IMR-90 (cell line): Measurements from ENCODE around the gene RTN1. TPM values are rescaled to one million over a fixed set of nuclear protein-coding genes. Genes with fewer than 3 reads are reported as not detected.

ENCODE experiments used
- ATAC-seq: fragments of 200-7000 bp; cut with Tn5 transposase; 2 replicates; pipeline ENCODE4 v1.9.1; 2020; ENCODE audit warnings: low read depth, mild to moderate bottlenecking, moderate library complexity
- BruUV-seq: library from RNA; stranded (reverse); fragments of 400-500 nt; replicated peaks from 2 replicates; lab custom pipeline; 2021; lab: Mats Ljungman, UMichigan
- CTCF ChIA-PET: fragments of 300-600 bp; formaldehyde crosslinking; extraction: SDS; loops from one replicate; lab custom pipeline; 2021; ENCODE audit warnings: antibody characterized with exemption; lab: Yijun Ruan, JAX
- POLR2A ChIA-PET: fragments of 300-600 bp; sonication (Branson Sonifier 250); formaldehyde crosslinking; loops from one replicate; lab custom pipeline; 2022; ENCODE audit warnings: antibody characterized with exemption; ENCODE audit not compliant: unreplicated experiment; lab: Charles Lee
- DNase-seq: peaks from one replicate; pipeline ENCODE4 v3.0.0; 2013
- H2AFZ ChIP-seq: replicated peaks from 2 replicates; pipeline ENCODE3; 2013; ENCODE audit warnings: low read length, mild to moderate bottlenecking; ENCODE audit not compliant: poor library complexity
- H2AK5ac ChIP-seq: 2 replicates; pipeline ENCODE4 v1.6.1; 2013; ENCODE audit warnings: low read depth, low read length, inconsistent platforms
- H2AK9ac ChIP-seq: replicated peaks from 2 replicates; pipeline ENCODE3; 2013; ENCODE audit warnings: mild to moderate bottlenecking, low read depth, low read length, moderate library complexity; ENCODE audit not compliant: poor library complexity
- H2BK120ac ChIP-seq: 2 replicates; pipeline ENCODE4 v1.6.1; 2013; ENCODE audit warnings: low read depth, low read length, inconsistent platforms
- H2BK15ac ChIP-seq: 3 replicates; pipeline ENCODE4 v1.6.1; 2013; ENCODE audit warnings: low read depth, low read length, inconsistent platforms
- H2BK20ac ChIP-seq: 2 replicates; pipeline ENCODE4 v1.6.1; 2013; ENCODE audit warnings: low read depth, mild to moderate bottlenecking, inconsistent platforms, low read length, moderate library complexity
- H2BK5ac ChIP-seq: 2 replicates; pipeline ENCODE4 v1.6.1; 2013; ENCODE audit warnings: mild to moderate bottlenecking, low read depth, low read length, inconsistent platforms; ENCODE audit not compliant: poor library complexity, severe bottlenecking
- H3K14ac ChIP-seq: replicated peaks from 2 replicates; pipeline ENCODE4 v1.6.1; 2013; ENCODE audit warnings: low read depth, low read length, inconsistent platforms
- H3K18ac ChIP-seq: 2 replicates; pipeline ENCODE4 v1.6.1; 2013; ENCODE audit warnings: low read depth, low read length, control low read depth
- H3K23ac ChIP-seq: 2 replicates; pipeline ENCODE4 v1.6.1; 2013; ENCODE audit warnings: low read depth, low read length, inconsistent platforms
- H3K27ac ChIP-seq: 2 replicates; pipeline ENCODE4 v1.5.1; 2013; ENCODE audit warnings: mild to moderate bottlenecking, control low read depth, low read length; ENCODE audit not compliant: insufficient read depth
- H3K27me3 ChIP-seq: 2 replicates; pipeline ENCODE4 v1.6.1; 2013; ENCODE audit warnings: low read length; ENCODE audit not compliant: control insufficient read depth, insufficient read depth
- H3K36me3 ChIP-seq: 2 replicates; pipeline ENCODE4 v1.6.1; 2013; ENCODE audit warnings: low read length, mixed read lengths; ENCODE audit not compliant: control insufficient read depth, insufficient read depth
- H3K4ac ChIP-seq: 2 replicates; pipeline ENCODE4 v1.6.1; 2013; ENCODE audit warnings: low read depth, low read length, inconsistent platforms
- H3K4me1 ChIP-seq: 2 replicates; pipeline ENCODE4 v1.6.1; 2013; ENCODE audit warnings: low read length, mixed read lengths; ENCODE audit not compliant: control insufficient read depth, insufficient read depth
- H3K4me2 ChIP-seq: 2 replicates; pipeline ENCODE4 v1.6.1; 2013; ENCODE audit warnings: low read depth, mild to moderate bottlenecking, control low read depth, low read length, moderate library complexity
- H3K4me3 ChIP-seq: 2 replicates; pipeline ENCODE4 v1.5.1; 2013; ENCODE audit warnings: low read depth, mild to moderate bottlenecking, control low read depth, low read length, moderate library complexity; ENCODE audit not compliant: insufficient read depth
- H3K56ac ChIP-seq: 2 replicates; pipeline ENCODE4 v1.6.1; 2013; ENCODE audit warnings: low read length, inconsistent platforms; ENCODE audit not compliant: insufficient read depth; ENCODE audit errors: extremely low read depth
- H3K79me1 ChIP-seq, 2 experiments: 2 replicates each; pipeline ENCODE4 v1.6.1; 2013; ENCODE audit warnings: low read length in 2 of 2, inconsistent platforms in 1 of 2, low read depth in 1 of 2
- H3K9ac ChIP-seq: 2 replicates; pipeline ENCODE4 v1.6.1; 2013; ENCODE audit warnings: low read depth, low read length, control low read depth
- H3K9me1 ChIP-seq: 2 replicates; pipeline ENCODE4 v1.6.1; 2013; ENCODE audit warnings: low read length, inconsistent platforms; ENCODE audit not compliant: insufficient read depth
- H3K9me3 ChIP-seq: 2 replicates; pipeline ENCODE4 v1.6.1; 2013; ENCODE audit warnings: low read length; ENCODE audit not compliant: control insufficient read depth, insufficient read depth
- H4K20me1 ChIP-seq: 2 replicates; pipeline ENCODE4 v1.6.1; 2013; ENCODE audit warnings: low read length, inconsistent platforms; ENCODE audit not compliant: insufficient read depth
- H4K5ac ChIP-seq: 2 replicates; pipeline ENCODE4 v1.6.1; 2013; ENCODE audit warnings: mild to moderate bottlenecking, low read depth, low read length, control low read depth
- H4K8ac ChIP-seq, 2 experiments: 2 replicates each; pipeline ENCODE4 v1.6.1; 2013; ENCODE audit warnings: low read depth in 2 of 2, low read length in 2 of 2, control low read depth in 1 of 2, inconsistent platforms in 1 of 2
- H4K91ac ChIP-seq: 2 replicates; pipeline ENCODE4 v1.6.1; 2013; ENCODE audit warnings: low read depth, low read length, inconsistent platforms; ENCODE audit not compliant: insufficient read depth
- BHLHE40 ChIP-seq: fragments of 150-350 bp; IDR thresholded peaks from 2 replicates; pipeline ENCODE4 v1.6.1; 2016; ENCODE audit warnings: mild to moderate bottlenecking, low read depth, low read length
- CEBPB ChIP-seq: IDR thresholded peaks from 2 replicates; pipeline ENCODE4 v1.6.1; 2012; ENCODE audit warnings: low read depth, low read length, improper control_type of control experiment
- CTCF ChIP-seq: conservative IDR thresholded peaks from 2 replicates; pipeline ENCODE4 v1.5.1; 2012; ENCODE audit warnings: mild to moderate bottlenecking, low read depth, low read length, improper control_type of control experiment
- FOS ChIP-seq: fragments of 150-350 bp; IDR thresholded peaks from 2 replicates; pipeline ENCODE4 v1.6.1; 2016; ENCODE audit warnings: low read depth, low read length
- WGBS, 2 experiments: methylation state at CpG; one replicate each; pipeline versions ENCODE4 v1.1.5 to v1.1.7; 2013; ENCODE audit warnings: missing lambda C conversion rate in 2 of 2; ENCODE audit not compliant: insufficient read length in 1 of 2; ENCODE audit errors: extremely low coverage in 2 of 2; 5-methylcytosine and 5-hydroxymethylcytosine counted together
- dilution Hi-C: fragments of 300-500 bp; cut with HindIII; formaldehyde crosslinking; loops from one replicate; pipeline ENCODE4 v1.14.3; 2018; ENCODE audit warnings: low sequenced_read_pairs; ENCODE audit not compliant: unreplicated experiment
- in situ Hi-C: fragments of 300-500 bp; cut with MboI; formaldehyde crosslinking; loops from 3 replicates; pipeline ENCODE4 v1.14.3; 2019; ENCODE audit warnings: low sequenced_read_pairs, inconsistent platforms, mixed read lengths
- intact Hi-C: fragments of 100-400 bp; cut with micrococcal nuclease; formaldehyde crosslinking; loops from 2 replicates; pipeline ENCODE4 v1.10.0; 2022
- polyA plus RNA-seq, 3 experiments: library from polyadenylated mRNA; depleted of rRNA; stranded (reverse); fragments of >200 nt; gene quantifications; 2 replicates each; pipeline ENCODE4 v1.2.3, GENCODE V29; 2012; ENCODE audit warnings: low replicate concordance in 1 of 3
- total RNA-seq: library from RNA; depleted of rRNA; stranded (reverse); fragments of >200 nt; gene quantifications from 2 replicates; pipeline ENCODE4 v1.2.3, GENCODE V29; 2012

The RTN1 gene
- total and polyA plus RNA-seq, 2 of the 4 experiments (the other 2 are of a cell fraction): 0.18 to 0.46 TPM

- Histone ChIP-seq H3K4me2 (no peak overlapping the region), H2BK120ac (no peak overlapping the region), H4K5ac (no peak overlapping the region), H4K91ac (no peak overlapping the region), H2AK5ac (no peak overlapping the region), H3K18ac (no peak overlapping the region), H3K9ac (no peak overlapping the region), H3K4me3 (no peak overlapping the region), H3K36me3 (no peaks in the 10 kb centered on the region), H4K20me1 (no peaks in the 10 kb centered on the region), H3K23ac (no peak overlapping the region), H3K9me3 (no peaks in the 10 kb centered on the region), H3K79me1 (no peaks in the 10 kb centered on the region), H2AFZ (no peak overlapping the region), H3K56ac (no peak overlapping the region), H2AK9ac (no peak overlapping the region), H3K4ac (no peak overlapping the region), H3K27ac (no peak overlapping the region), H4K8ac (no peak overlapping the region), H2BK20ac (no peak overlapping the region), H2BK15ac (no peak overlapping the region), H2BK5ac (no peak overlapping the region), H3K14ac (no peak overlapping the region), H3K27me3 (no peaks in the 10 kb centered on the region), H3K4me1 (no peaks in the 10 kb centered on the region), H3K9me1 (no peaks in the 10 kb centered on the region)
- no peak for TF ChIP-seq FOS
- TF ChIP-seq CTCF: no peak
- no peak for TF ChIP-seq BHLHE40
- TF ChIP-seq CEBPB: no peak
- ChIA-PET POLR2A (no interaction called here), CTCF (no interaction called here)
- dilution Hi-C loops: no loop called here
- no TSS peak for BruUV-seq
- WGBS, 2 experiments: no CpG with 5 or more reads among the region's 2 CpGs
- no peak for DNase-seq
- ATAC-seq: no peak
- in situ Hi-C loops: no loop called here
- intact Hi-C loops: no loop called here
Measured at GRCh38 chr14:59711080-59711479, 159.5 kb downstream of the RTN1 start.
